Hepatocyte (in vitro differentiated cells): ENCODE measurements around the gene CPED1.

Experiments used
- CTCF ChIP-seq: fragments of 200-600 bp; sonication (generic); IDR thresholded peaks from 2 replicates; pipeline ENCODE4 v1.5.1; 2016; ENCODE audit warnings: antibody characterized with exemption, mild to moderate bottlenecking; ENCODE audit not compliant: poor library complexity
- EZH2 ChIP-seq: fragments of 200-600 bp; sonication (generic); IDR thresholded peaks from 2 replicates; pipeline ENCODE4 v1.6.1; 2016; ENCODE audit warnings: antibody characterized with exemption, mild to moderate bottlenecking, borderline replicate concordance
- EZH2phosphoT487 ChIP-seq: fragments of 200-600 bp; sonication (generic); IDR thresholded peaks from one replicate; pipeline ENCODE4 v1.6.1; 2018; ENCODE audit warnings: antibody characterized with exemption, mild to moderate bottlenecking, low read depth, moderate library complexity; ENCODE audit not compliant: unreplicated experiment, severe bottlenecking

GRCh38 chr7:121202834-121203233, 214.3 kb downstream of the CPED1 start:
- TF ChIP-seq EZH2phosphoT487 (no peak), CTCF (no peak), EZH2 (no peak)
